Right hindlimb (tissue), 1 donor: ENCODE data around the gene CDKN2B-AS1.
"Not testable (repeated sequence)": the region's sequence is repeated elsewhere in the genome, so short reads cannot be mapped to it uniquely, and the experiment has no call there.

ENCODE experiments used
- DNase-seq: peaks from one replicate; pipeline ENCODE4 v3.0.0-alpha.2; 2018

CDKN2B-AS1 gene

DNA sequence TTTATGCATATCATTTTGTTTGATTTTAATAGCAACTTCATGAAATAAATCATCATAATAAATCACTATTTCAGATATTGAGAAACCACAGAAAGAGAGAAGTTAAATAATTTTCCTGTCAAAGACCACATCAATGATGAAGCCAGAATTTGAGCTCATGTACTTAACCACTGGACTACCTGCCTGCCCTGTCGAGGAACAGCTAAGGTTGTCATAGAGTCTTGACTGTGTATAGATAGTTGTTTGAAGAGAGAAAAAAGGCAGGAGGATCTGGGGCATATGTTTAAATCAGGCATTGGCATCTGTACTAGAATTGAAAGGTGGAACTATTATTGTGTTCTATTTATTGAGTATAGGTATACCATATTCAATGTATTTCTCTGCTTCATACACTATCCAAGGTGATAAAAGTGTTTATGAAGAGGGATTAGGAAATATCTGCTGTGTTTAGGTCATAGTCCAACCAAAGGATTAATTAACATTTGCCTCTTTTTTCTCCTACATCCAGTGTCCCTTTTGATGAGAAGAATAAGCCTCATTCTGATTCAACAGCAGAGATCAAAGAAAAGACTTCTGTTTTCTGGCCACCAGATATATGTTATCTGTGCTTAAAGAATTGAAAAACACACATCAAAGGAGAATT, 51.8 kb downstream of the CDKN2B-AS1 start:
- DNase-seq = no peak

DNA sequence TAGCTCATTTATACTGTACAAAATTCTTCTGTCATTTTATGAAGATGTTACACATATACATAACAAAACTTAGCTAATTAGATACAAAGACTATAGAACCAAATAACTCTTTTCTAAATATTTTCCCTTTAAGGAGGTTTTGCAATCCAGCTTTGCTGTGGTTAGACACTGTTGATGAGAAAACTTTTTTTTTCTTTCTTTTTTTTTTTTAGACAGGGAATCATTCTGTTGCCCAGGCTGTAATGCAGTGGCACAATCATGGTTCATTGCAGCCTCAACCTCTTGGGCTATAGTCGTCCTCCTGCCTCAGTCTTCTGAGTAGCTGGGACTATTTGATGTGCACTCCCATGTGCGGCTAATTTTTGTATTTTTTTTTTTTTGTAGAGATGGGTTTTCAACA, 53.0 kb downstream of the CDKN2B-AS1 start:
- DNase-seq = no peak

DNA sequence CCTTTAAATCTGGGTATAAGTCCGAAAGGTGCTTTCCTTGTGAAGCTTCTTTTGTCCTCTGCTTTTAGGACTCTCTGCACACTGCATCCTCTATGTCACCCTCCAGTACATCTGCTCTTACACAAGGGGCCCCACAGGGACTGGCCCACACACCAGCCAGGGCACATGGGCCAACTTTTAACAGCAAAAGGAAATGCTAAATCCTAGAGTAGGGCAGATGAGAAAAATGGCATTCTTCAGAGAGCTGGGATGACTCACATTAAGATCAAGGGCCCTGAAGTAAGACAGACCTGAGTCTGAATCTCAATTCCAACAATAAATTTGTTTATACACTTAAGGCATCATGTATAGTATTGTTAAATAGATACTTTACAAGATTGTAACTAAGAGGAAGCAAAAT, 54.8 kb downstream of the CDKN2B-AS1 start:
- DNase-seq = no peak

DNA sequence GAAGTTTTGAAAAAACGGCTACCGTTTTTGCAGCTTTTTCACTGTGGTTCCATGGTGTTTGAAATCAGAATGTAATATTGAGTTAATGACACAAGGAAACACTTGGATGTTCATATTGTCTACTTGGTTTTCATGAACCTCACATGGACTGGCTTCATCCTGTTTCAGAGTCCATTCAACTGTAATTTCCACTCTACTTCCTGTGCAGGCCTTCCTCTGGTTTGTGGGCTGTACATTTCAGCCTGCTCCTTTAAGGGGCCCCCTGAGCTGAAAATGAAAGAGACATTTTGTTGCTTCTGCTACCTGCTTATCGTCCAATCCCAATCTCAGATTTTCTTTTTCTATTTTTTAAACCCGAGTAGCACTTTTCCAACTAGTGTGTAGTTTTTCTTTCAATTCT, 56.3 kb downstream of the CDKN2B-AS1 start:
- no peak for DNase-seq

DNA sequence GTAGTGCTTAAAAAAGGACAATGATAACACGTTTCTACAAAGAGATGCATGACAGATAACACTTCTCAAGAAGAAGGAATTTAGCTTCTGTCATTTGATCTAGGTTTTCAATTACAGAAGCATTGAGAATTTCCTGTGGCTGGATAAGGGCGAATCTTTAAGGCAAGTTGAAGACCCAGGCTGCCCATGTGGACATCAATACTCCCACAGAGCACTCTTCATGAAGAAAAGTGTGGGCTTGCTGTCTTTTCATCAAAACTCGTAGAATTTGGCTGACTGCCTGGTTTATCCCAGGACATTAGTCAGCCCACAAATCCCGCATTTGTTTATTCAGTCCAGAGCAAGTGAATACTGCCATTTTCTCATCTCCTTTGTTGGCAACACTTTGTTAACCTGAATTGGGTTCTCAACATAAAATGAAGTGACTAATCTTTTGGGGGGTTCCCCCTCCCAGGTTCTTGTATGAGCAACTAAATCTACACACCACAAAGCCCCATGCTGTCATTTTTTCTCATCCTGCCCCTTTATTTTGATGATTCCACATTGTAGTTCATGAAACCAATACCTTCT, 57.9 kb downstream of the CDKN2B-AS1 start:
- peak; percentile 24 for DNase-seq

DNA sequence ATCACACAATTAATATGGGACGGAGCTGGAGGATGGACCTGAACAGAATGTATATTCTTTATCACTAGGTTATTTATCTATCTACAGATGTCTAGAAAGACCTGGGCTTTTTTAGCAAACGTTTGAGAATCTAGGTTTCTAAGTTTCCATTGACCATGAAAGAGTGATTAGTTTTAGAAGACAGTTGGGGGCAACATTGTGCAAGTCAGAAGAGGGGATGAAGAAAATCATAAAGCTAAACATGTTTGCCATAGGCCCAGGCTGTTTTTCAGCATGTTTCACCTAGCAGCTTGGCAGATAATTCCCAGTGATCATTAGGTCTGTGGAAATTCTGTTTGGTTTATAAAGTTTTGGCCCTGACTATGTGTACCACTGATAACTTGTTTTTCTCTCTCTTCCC, 58.6 kb downstream of the CDKN2B-AS1 start:
- no peak for DNase-seq

DNA sequence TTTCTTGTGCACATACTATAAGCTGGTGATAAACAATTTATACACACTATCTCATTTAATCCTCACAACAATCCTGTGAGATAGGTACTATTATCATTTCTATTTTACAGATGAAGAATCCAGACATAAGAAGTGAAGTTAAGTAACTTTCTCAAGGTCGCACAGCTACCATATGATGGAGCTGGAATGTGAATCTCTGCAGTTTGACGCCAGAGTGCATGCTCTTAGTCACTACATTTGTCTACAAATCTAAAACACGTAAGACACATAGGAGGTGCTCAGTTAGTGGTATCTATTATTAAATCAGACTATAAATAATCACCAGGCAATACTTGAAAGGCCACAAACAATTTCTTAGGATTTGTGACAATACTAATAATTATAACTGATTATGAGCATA, 59.5 kb downstream of the CDKN2B-AS1 start:
- no peak for DNase-seq

DNA sequence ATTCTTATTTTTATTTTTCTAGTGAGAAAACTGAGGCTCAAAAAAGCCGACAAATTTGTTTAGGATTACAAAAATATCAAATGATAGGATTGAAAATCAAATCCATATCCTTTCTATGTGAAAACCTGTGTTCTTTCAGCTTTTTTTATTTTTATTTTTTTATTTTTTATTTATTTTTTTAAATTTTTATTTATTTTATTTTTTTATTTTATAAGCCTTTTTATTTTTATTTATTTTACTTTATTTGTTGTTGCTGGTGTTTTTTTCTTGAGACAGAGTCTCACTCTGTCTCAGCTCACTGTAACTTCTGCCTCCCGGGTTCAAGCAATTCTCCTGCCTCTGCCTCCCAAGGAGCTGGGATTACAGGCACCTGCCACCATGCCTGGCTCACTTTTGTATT, 59.9 kb downstream of the CDKN2B-AS1 start:
- DNase-seq = no peak

DNA sequence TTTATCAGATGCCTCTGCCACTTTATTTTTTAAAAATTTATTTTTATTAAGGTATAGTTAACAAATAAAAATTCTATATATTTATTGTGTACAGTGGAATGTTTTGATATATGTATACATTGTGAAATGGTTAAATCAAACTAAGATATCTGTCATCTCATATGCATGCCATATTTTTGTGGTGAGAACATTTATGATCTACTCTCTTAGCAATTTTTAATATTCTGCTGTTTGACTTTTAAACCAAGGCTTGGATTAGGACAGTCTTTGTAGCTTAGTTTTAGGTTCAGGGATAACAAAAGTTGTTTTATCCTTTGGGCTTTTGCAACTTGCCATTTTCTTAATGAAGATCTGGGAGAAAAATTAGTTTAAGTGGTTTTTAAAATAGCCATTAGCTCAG, 60.5 kb downstream of the CDKN2B-AS1 start:
- DNase-seq = no peak

DNA sequence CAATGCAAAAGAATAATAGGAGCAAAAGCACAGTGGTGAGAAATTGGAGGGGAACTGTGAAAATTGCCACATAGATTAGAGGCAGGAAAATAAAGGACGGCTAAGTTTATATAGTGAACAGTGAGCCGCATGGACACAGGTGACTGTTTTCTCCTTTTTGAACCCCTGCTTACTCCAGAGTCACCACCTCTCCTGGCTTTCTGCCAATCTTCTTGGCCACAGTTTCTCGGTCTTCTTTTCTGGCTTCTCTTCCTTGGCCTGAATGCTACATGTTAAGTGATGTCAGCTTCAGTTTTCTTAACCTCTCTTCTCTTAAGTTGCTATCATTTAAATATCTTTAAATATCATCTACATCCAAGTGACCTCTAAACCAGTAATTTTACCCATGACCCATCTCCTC, 61.8 kb downstream of the CDKN2B-AS1 start:
- no peak for DNase-seq

DNA sequence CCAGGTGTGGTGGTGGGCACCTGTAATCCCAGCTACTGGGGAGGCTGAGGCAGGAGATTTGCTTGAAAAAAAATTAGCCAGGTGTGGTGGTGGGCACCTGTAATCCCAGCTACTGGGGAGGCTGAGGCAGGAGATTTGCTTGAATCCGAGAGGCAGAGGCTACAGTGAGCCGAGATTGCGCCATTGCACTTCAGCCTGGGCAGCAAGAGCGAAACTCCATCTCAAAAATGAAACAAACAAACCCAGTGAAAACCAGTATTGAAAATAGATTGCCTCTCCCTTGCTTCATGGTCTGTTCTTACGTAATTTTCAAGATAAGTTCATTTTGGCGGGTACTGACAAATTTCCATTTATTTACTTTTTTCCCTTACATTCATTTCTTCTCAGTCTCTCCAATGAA, 63.4 kb downstream of the CDKN2B-AS1 start:
- DNase-seq = not testable (repeated sequence)

DNA sequence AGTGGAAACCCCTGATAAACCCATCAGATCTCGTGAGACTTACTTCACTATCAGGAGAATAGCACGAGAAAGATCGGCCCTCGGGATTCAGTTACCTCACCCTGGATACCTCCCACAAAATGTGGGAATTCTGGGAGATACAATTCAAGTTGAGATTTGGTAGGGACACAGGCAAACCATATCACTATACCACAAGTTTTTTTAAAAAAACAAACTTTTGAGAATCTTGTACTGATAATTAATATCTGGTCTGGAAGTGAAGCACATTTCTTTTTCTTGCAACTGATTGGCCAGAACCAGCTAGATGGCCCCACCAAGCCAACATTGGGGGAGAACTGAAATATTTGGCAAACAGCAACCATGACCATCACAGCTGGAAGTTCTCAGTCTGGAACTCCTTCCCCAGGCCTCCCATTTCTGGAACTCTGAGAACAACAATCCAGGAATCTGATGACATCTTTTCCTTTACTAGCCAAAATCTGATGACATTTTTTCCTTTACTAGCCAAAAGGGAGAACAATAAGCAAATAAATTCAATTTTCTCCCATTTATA, 66.3 kb downstream of the CDKN2B-AS1 start:
- no peak for DNase-seq

DNA sequence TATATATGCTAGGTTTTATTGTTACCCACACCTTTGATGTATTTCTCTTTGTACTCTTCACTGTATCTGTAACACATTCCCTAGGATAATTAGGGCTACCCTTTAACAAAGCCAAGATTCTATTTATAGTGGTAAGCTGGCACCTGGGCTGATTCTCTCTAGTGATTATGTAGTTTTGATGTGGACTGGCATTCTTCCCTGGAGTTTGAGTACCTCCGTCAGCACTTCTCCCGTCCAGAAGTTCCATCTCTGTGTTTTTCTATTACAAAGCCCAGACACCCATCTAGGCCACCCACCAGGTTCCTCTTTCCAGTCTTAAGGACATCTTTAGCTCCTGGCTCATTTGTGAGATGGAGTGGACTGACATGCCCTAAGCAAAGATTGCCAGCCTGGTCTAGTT, 70.4 kb downstream of the CDKN2B-AS1 start:
- no peak for DNase-seq

DNA sequence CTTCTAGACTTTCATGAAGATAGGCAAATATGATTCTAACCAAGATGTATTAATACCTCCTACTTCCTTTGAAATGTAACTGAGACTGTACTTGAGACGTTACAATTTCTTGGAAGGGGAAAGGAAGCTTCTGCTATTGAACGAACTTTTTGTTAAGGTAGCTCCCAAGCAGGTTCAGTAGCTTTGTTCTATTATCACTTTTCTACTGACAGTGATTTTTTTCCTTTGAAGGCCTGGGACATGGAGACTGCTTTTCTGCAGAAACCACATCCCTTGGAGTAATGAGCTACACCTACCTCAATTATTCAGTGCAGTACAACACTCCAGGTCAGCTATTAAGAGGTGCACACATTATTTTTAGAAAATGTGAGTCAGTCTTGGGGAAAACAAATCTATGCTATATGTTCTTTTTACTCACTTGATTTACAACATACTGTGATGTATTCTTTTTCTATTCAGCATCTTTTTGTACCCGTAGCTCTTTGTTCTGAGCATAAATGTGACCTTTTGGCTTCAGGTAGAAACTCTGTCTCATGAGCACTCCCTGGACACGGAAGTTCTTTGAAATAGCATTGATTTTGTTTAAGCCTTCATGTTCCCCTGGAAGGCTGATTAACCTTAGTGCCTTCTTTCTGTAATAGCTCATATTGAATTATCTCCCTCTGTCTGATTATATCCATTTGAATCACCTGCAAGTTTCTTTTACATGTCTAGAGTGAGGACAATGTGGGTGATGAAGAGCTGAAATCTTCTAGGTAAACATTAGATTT, 71.0 kb downstream of the CDKN2B-AS1 start:
- no peak for DNase-seq

DNA sequence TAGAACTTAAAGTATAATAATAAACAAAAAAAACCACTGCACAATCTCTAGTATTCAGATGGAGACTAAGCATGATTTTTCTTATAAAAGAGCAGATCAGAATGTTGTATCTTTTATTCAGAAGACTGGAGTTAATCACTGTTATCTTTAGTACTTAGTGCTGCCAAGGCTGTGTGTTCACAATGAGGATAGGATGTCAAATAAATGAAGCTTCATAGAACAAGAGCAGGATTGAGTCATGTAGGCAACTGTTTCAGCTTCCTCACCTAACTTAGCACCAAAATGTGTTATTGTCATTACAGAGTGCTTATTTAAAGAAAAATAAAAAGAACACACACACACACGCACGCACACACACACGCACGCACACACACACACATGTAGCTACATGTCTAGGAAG, 72.6 kb downstream of the CDKN2B-AS1 start:
- no peak for DNase-seq

DNA sequence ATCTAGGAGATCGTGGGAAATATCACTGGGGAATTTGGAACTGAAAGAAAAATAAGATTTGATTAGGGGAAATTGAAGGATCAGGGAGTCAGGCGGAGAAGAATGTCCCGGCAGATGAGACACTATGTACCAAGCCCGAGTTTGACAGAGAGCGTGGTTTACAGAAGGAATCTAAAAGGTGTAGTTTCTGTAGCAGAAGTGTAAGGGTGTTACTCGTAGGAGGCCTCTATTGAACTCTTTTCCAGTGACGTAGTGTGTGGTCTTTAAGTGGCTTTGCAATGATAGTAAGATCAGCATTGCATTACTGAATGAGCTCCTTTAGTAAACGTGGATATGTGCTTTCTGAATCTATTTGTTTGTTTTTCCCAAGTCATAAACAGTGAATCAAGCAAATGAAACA, 73.8 kb downstream of the CDKN2B-AS1 start:
- DNase-seq = no peak

DNA sequence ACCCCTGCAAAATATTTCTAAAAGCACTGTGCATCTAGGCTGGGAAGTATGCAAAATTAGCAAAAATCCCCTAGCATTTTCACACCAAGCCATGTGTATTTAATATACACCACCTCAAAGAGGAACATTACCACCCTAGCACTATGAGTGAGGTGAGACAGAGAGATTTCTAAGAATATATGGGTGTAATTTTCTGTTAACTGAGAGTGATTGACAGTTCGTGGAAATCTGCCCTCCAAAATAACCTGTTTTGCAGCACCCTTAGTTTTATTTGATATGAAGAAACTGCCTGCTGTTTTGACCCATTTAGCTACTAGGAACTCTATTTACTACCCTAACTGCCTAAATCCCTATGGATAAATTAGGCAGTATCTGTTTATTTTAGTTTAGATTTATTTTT, 78.8 kb downstream of the CDKN2B-AS1 start:
- DNase-seq = no peak

DNA sequence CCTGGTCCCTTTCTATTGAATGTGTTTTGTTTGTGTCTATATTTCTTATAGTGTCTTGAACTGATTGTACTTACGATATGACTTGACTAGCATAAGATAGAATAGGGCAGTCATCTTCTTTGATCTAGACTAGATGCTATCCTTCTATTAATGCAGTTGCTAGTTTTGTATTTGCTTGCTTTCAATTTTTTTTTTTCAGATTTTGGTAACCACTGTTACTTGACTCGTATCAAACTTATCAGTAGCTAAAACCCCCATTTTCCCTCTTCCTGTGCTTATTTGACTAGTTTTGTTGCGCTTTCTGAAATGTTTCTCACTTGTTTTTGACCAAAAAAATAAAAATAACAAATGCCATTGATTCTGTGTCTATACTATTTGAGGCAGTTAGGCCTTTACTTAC, 83.5 kb downstream of the CDKN2B-AS1 start:
- DNase-seq = no peak

DNA sequence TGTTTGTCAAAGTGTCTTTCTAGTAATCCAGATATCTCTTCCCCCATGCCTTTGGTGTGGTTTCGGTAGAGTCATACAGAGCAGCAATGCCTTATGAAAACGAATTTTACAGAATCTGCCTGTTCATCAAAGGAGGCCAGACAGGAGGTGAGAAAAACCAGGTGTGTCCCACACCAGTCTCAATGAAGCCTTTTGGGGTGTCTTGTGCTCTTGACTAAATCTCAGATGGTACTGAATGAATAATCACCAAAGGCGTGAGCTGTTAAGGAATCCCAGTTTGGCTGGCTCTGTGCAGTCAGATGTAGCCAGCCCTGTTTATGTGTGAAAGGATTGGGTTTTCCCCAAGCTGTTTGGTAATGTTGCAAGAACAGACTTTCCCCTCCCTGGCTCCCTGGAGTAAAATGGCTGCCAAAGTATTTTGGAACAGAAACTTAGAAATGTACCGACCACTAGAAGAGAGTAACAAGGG, 85.3 kb downstream of the CDKN2B-AS1 start:
- DNase-seq = peak; percentile 20

DNA sequence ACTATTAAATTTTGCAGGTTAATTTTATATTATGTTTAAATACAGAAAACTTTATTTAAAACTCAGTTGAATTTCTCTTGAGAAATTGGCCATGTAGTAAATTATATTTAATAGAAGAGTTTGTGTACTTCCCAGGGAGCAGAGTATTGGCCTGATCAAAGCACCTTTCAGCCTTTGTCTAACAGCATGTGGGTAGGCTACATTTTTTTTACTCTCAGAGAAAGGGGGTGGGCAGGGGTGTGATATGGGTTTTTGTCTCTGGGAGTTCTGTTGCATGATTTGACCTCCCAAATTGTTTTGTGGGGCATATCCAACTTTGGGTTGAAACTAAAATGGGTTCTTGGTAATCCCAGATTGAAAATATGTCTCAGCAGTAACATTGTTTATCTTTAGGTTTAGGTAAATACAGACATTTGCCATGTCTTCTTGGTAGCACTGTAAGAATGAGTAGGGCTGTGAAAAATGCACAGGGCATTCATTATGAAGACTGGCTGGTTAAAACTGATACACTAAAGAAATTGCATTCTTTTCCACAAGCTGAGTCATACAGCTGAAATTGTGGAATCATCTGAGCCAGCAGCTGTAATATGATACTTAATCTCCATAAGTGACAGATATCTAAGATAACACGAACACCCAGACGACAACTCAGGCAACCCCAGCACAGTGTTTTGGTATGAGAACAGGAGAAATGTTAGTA, 89.9 kb downstream of the CDKN2B-AS1 start:
- no peak for DNase-seq

DNA sequence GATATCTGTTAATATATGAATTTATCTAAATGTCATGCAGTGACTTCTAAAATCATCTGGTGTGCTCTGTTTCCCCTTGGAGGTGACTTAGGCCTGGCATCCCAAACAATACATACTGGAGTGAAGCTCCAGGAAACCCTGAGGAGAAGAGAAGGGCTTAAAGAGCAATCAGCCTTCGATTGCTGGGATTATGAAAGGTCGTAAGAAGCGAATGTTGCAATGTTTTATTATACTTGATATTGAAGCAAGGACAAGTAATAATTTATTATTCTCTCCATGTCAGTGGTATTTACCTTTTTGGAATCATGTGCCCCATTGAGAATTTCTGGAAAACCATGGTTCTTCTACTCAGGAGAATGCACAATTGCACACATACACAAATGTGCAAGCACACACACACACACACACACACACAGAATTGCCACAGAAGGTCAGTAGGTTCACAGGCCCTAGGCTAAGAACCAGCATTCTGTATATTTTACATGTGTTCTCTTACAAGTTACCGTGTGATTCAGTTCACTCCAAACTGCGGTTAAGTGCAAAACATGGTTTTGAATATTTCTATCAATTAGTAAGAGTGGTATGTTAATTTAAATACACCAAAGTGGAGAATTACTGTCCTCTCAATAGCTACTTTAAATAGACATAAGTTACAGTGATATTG, 93.6 kb downstream of the CDKN2B-AS1 start:
- DNase-seq = no peak

DNA sequence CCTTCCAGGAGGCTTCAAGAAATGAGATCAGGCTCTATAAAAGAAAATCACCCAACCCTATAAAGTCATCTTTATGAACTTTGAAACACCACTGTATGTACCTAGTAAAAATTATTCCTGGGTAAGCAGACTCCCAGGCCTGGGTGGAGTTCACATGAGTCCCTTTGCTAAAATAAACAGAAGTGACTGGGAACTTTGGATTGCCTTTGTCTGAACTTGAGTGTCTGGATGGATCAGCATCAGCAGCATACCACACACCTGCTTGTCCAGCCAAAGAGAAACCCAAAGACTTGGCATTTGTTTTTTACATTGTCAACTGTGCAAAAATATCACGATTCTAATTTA, 94.1 kb downstream of the CDKN2B-AS1 start:
- DNase-seq = no peak

DNA sequence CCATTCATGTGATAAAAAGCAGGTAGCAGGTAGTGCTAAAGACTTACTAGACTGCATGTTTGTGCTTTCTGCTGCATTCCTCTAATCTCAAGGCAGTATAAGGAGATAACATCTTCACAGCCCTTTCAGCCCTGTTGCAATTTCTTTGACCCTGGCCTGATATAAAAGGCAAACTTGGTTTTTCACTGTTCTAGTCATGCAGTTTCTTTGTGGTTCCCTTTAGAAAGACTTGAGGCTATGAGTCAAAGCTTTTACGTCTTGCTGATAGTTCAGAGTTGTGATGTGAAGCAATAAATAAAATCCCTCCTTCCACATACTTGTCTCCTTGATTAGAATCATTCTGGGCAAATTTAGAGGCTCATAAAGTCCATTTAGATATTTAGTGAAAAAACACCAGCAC, 103.1 kb downstream of the CDKN2B-AS1 start:
- DNase-seq = no peak
